Central memory CD8-positive, alpha-beta T cell (primary cell): ENCODE results near the gene MCTP1.

Source experiments
- ATAC-seq: fragments of 150-1000 bp; cut with Tn5 transposase; replicated peaks from 2 replicates; pipeline ENCODE4 v1.10.0; 2022; ENCODE audit warnings: mild to moderate bottlenecking, moderate FRiP score, moderate number of reproducible peaks; ENCODE audit not compliant: poor library complexity, severe bottlenecking; ENCODE audit errors: extremely low read depth
- DNase-seq, 2 donors: peaks; one replicate each; pipeline ENCODE4 v3.0.0; 2021; ENCODE audit warnings: low spot score in 2 of 2
- H3K27ac Mint-ChIP-seq: one replicate; pipeline ENCODE4 v1.8.0; 2022; ENCODE audit warnings: low read depth, mild to moderate bottlenecking, moderate library complexity, mixed read lengths
- H3K27me3 Mint-ChIP-seq: one replicate; pipeline ENCODE4 v1.8.0; 2022; ENCODE audit warnings: mixed read lengths
- H3K36me3 Mint-ChIP-seq: one replicate; pipeline ENCODE4 v1.8.0; 2022; ENCODE audit warnings: mild to moderate bottlenecking, moderate library complexity, mixed read lengths; ENCODE audit not compliant: insufficient read depth
- H3K4me1 Mint-ChIP-seq: one replicate; pipeline ENCODE4 v1.8.0; 2022; ENCODE audit warnings: mixed read lengths
- H3K4me3 Mint-ChIP-seq: one replicate; pipeline ENCODE4 v1.8.0; 2022; ENCODE audit warnings: mild to moderate bottlenecking, moderate library complexity, mixed read lengths
- H3K9me3 Mint-ChIP-seq: one replicate; pipeline ENCODE4 v1.8.0; 2022; ENCODE audit warnings: mixed read lengths

The MCTP1 gene

GRCh38 chr5:94920570-94920969, 364.3 kb downstream of the MCTP1 start:
- DNase-seq (no peak), ATAC-seq (no peak)
- H3K9me3 Mint-ChIP-seq: no peaks in the 10 kb centered on the region
- peaks cover 14% of the 10 kb centered on the region for H3K27me3 Mint-ChIP-seq
- H3K27ac Mint-ChIP-seq: no peak overlapping the region
- no peak overlapping the region for H3K4me3 Mint-ChIP-seq
- H3K36me3 Mint-ChIP-seq: no peaks in the 10 kb centered on the region
- H3K4me1 Mint-ChIP-seq: no peaks in the 10 kb centered on the region

GRCh38 chr5:94916619-94917018, 368.3 kb downstream of the MCTP1 start:
- DNase-seq (no peak), ATAC-seq (no peak)
- H3K27ac Mint-ChIP-seq: no peak overlapping the region
- no peaks in the 10 kb centered on the region for H3K9me3 Mint-ChIP-seq
- H3K36me3 Mint-ChIP-seq: no peaks in the 10 kb centered on the region
- H3K27me3 Mint-ChIP-seq: peaks cover 5% of the 10 kb centered on the region
- H3K4me1 Mint-ChIP-seq: no peaks in the 10 kb centered on the region
- H3K4me3 Mint-ChIP-seq: no peak overlapping the region

GRCh38 chr5:94911276-94911675, 373.6 kb downstream of the MCTP1 start:
- ATAC-seq (no peak), DNase-seq (no peak)
- H3K27ac Mint-ChIP-seq: no peak overlapping the region
- H3K9me3 Mint-ChIP-seq: no peaks in the 10 kb centered on the region
- no peaks in the 10 kb centered on the region for H3K36me3 Mint-ChIP-seq
- H3K27me3 Mint-ChIP-seq: no peaks in the 10 kb centered on the region
- H3K4me3 Mint-ChIP-seq: no peak overlapping the region
- no peaks in the 10 kb centered on the region for H3K4me1 Mint-ChIP-seq

GRCh38 chr5:94910721-94911120, 374.2 kb downstream of the MCTP1 start:
- DNase-seq: no peak
- H3K36me3 Mint-ChIP-seq: no peaks in the 10 kb centered on the region
- ATAC-seq: no peak
- H3K4me3 Mint-ChIP-seq: no peak overlapping the region
- no peak overlapping the region for H3K27ac Mint-ChIP-seq
- no peaks in the 10 kb centered on the region for H3K27me3 Mint-ChIP-seq
- no peaks in the 10 kb centered on the region for H3K9me3 Mint-ChIP-seq
- no peaks in the 10 kb centered on the region for H3K4me1 Mint-ChIP-seq

- Mint-ChIP-seq H3K4me3 (no peak overlapping the region), H3K27me3 (no peaks in the 10 kb centered on the region), H3K4me1 (no peaks in the 10 kb centered on the region), H3K27ac (no peak overlapping the region), H3K9me3 (no peaks in the 10 kb centered on the region), H3K36me3 (no peaks in the 10 kb centered on the region)
- no peak for ATAC-seq
- no peak for DNase-seq
Measured at GRCh38 chr5:94908889-94909480, 375.9 kb downstream of the MCTP1 start.

GRCh38 chr5:94906750-94907149, 378.1 kb downstream of the MCTP1 start:
- H3K4me3 Mint-ChIP-seq: no peak overlapping the region
- no peaks in the 10 kb centered on the region for H3K27me3 Mint-ChIP-seq
- no peaks in the 10 kb centered on the region for H3K9me3 Mint-ChIP-seq
- no peak for ATAC-seq
- H3K36me3 Mint-ChIP-seq: no peaks in the 10 kb centered on the region
- H3K4me1 Mint-ChIP-seq: no peaks in the 10 kb centered on the region
- DNase-seq: no peak
- H3K27ac Mint-ChIP-seq: no peak overlapping the region

- no peak overlapping the region for H3K4me3 Mint-ChIP-seq
- no peaks in the 10 kb centered on the region for H3K4me1 Mint-ChIP-seq
- no peak for DNase-seq
- no peaks in the 10 kb centered on the region for H3K27me3 Mint-ChIP-seq
- H3K27ac Mint-ChIP-seq: no peak overlapping the region
- no peak for ATAC-seq
- no peaks in the 10 kb centered on the region for H3K9me3 Mint-ChIP-seq
- H3K36me3 Mint-ChIP-seq: no peaks in the 10 kb centered on the region
Measured at GRCh38 chr5:94903726-94904125, 381.2 kb downstream of the MCTP1 start.

GRCh38 chr5:94901191-94901979, 383.5 kb downstream of the MCTP1 start:
- H3K36me3 Mint-ChIP-seq: peaks cover 3% of the 10 kb centered on the region
- no peak overlapping the region for H3K27ac Mint-ChIP-seq
- no peaks in the 10 kb centered on the region for H3K9me3 Mint-ChIP-seq
- no peaks in the 10 kb centered on the region for H3K4me1 Mint-ChIP-seq
- ATAC-seq (no peak), DNase-seq (no peak)
- no peaks in the 10 kb centered on the region for H3K27me3 Mint-ChIP-seq
- no peak overlapping the region for H3K4me3 Mint-ChIP-seq

GRCh38 chr5:94900006-94900505, 384.8 kb downstream of the MCTP1 start:
- H3K36me3 Mint-ChIP-seq: peaks cover 3% of the 10 kb centered on the region
- H3K4me1 Mint-ChIP-seq: no peaks in the 10 kb centered on the region
- no peaks in the 10 kb centered on the region for H3K27me3 Mint-ChIP-seq
- H3K4me3 Mint-ChIP-seq: no peak overlapping the region
- no peak overlapping the region for H3K27ac Mint-ChIP-seq
- DNase-seq (no peak), ATAC-seq (no peak)
- no peaks in the 10 kb centered on the region for H3K9me3 Mint-ChIP-seq

- ATAC-seq: no peak
- DNase-seq: no peak
- Mint-ChIP-seq H3K36me3 (peaks cover 3% of the 10 kb centered on the region), H3K9me3 (no peaks in the 10 kb centered on the region), H3K4me3 (no peak overlapping the region), H3K4me1 (no peaks in the 10 kb centered on the region), H3K27me3 (no peaks in the 10 kb centered on the region), H3K27ac (no peak overlapping the region)
Measured at GRCh38 chr5:94893412-94894135, 391.3 kb downstream of the MCTP1 start.

GRCh38 chr5:94891972-94892371, 392.9 kb downstream of the MCTP1 start:
- H3K36me3 Mint-ChIP-seq: no peaks in the 10 kb centered on the region
- H3K27ac Mint-ChIP-seq: no peak overlapping the region
- no peak for DNase-seq

GRCh38 chr5:94891565-94891964, 393.3 kb downstream of the MCTP1 start:
- Mint-ChIP-seq H3K4me3 (no peak overlapping the region), H3K27ac (no peak overlapping the region), H3K4me1 (no peaks in the 10 kb centered on the region), H3K27me3 (no peaks in the 10 kb centered on the region), H3K36me3 (no peaks in the 10 kb centered on the region), H3K9me3 (no peaks in the 10 kb centered on the region)
- ATAC-seq (no peak), DNase-seq (no peak)

More at GRCh38 chr5:94891972-94892371, 392.9 kb downstream of the MCTP1 start:
- no peaks in the 10 kb centered on the region for H3K9me3 Mint-ChIP-seq
- no peak for ATAC-seq
- H3K4me1 Mint-ChIP-seq: no peaks in the 10 kb centered on the region
- no peaks in the 10 kb centered on the region for H3K27me3 Mint-ChIP-seq
- H3K4me3 Mint-ChIP-seq: no peak overlapping the region

GRCh38 chr5:94890907-94891306, 394.0 kb downstream of the MCTP1 start:
- Mint-ChIP-seq H3K27ac (no peak overlapping the region), H3K36me3 (no peaks in the 10 kb centered on the region), H3K4me3 (no peak overlapping the region), H3K4me1 (no peaks in the 10 kb centered on the region), H3K9me3 (no peaks in the 10 kb centered on the region), H3K27me3 (no peaks in the 10 kb centered on the region)
- ATAC-seq (no peak), DNase-seq (no peak)
